ENCODE data around the gene ASTN2.

DNA sequence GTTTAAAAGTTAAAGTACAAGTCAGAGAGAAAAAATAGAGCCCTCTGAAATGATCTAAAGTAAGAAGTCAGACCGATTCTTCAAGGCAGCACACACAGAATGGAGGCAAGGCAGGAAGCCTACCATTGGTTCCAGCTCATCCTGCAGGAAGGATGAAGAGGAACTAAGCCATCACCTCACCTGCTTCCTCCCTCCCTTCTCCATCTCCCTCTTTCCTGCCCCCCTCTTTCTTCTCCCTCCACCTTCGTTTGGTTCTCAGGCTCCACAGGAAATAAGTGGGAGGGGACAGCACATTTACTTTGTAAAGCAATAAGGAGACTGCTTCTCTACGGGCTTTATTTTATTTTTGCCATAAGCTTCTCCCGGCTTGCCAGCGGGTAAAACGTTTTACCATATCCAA is 514.3 kb downstream of the ASTN2 start:
- TF ChIP-seq, protein P1, sequence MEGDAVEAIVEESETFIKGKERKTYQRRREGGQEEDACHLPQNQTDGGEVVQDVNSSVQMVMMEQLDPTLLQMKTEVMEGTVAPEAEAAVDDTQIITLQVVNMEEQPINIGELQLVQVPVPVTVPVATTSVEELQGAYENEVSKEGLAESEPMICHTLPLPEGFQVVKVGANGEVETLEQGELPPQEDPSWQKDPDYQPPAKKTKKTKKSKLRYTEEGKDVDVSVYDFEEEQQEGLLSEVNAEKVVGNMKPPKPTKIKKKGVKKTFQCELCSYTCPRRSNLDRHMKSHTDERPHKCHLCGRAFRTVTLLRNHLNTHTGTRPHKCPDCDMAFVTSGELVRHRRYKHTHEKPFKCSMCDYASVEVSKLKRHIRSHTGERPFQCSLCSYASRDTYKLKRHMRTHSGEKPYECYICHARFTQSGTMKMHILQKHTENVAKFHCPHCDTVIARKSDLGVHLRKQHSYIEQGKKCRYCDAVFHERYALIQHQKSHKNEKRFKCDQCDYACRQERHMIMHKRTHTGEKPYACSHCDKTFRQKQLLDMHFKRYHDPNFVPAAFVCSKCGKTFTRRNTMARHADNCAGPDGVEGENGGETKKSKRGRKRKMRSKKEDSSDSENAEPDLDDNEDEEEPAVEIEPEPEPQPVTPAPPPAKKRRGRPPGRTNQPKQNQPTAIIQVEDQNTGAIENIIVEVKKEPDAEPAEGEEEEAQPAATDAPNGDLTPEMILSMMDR (IDR thresholded peaks at IDR 0.05 in 8 of 11, conservative IDR thresholded peaks at IDR 0.05 in 3 of 11) = no peak
- TF ChIP-seq POLR2A (IDR thresholded peaks at IDR 0.05) = no peak

Data from spleen (tissue), 7 donors.